ENCODE measurements around the gene KCNG1.

The KCNG1 gene

DNA sequence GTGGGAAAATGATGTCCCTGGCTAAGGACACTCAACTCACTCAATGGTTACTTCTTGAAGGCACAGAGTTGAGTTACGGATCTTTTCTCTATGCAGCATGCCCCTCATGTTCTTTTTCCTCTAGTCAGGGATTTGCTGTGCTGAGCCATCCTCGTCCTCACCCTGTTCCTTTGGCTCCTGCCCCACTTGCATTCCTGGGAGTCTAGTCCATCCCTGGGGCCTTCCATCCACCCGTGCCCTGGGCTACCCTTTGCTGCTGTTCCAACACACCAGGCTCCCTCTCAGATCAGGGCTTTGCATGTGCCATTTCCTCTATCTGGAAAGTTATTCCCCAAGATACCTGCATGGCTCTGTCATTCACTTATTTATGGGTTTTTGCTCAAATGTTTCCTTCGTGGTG, 13.3 kb upstream of the KCNG1 start:
- no peak for DNase-seq (ENCODE audit: low read depth in 3 of 3)

DNA sequence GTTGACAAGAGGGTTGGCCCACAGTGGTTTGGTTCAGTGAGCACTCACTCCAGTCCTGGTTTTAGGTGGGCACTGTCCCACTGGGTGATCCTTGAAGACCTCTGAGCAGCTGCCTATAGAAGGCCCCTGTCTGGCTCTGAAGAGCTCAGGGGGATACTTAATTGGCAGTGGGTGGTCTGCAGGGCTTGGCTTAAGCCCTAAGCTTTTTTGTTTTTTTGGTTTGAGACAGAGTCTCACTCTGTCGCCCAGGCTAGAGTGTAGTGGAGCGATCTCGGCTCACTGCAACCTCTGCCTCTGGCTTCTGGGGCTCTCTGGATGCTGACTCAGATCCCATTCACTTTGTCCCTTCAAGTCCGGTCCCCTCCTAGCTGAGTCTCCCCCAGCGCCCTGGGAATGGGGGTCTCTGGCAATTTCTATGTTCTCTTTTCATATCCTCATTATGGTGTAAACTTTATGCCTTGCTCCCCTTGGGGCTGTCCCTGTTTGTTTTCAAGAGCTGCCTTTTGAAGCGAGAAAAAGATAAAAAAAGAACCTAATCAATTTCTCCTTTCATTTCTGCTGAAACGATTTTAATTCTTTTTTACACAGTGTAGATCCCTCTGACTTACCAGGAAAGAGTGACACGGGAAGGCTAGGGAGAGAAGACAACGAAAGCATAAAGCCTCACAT, 12.2 kb upstream of the KCNG1 start:
- DNase-seq (ENCODE audit: low read depth in 3 of 3) = no peak

DNA sequence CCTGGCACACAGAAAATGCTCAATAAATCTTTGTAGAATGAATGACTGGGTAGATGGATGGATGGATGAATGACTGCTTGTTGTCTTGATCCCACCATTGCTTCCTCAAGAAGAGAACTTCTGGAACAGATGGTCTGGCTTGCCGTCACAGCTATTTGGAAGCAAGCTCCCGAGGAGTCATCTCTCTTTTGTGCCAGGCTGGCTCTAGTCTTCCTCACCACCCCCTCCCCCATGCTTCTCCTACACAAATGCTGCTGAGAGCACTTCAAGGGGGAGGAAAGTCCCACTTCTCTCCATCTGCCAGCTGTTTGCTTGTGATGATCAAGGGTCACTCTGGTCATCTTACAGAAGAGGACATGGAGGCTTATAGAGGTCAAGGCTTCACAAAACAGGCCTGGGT, 11.6 kb upstream of the KCNG1 start:
- DNase-seq (ENCODE audit: low read depth in 3 of 3) = no peak

DNA sequence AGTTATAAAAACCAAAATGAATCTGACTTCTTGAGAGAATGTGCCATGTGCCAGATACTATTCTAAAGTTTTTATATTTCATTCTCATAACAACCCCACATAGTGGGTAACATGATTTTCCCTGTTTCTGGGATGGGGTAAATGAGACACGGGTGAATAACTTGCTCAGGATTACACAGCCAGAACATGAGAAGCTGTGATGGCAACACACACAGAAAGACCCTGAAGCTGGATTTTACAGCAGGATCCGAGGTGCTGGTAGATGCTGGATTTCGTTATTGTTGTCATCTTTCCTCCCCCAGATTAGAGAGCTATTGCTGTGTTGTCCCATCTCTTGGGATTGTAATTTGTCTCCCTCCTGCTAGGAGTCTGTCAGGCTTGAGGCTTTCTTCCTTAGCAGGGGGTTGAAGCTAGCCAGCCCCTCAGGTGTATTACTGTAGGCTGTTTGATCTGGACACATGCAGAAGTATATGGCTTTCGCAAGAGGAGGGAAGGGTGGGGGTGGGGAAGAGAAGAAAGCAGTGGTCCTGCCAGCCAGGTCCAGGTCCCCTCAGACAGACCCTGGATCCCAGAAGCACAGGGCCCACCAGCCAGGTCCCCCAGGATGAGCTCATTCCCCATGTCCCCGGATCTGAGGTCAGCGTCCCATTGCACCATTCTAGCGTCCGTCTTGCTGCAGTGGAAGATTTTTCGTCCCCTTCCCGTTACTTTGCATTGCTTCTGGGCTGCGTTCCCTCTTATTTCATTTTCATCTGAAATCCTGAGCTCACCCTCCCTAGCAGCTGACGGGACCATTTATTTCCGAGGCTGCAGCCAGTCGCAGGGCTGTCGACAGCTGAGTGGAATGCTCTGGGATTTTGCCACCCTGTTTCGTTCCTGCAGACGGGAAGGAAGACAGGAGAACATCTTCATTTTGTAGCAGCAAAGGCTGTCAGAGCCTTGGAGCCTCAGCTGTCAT, 7.3 kb upstream of the KCNG1 start:
- DNase-seq (ENCODE audit: low read depth in 3 of 3) = no peak

DNA sequence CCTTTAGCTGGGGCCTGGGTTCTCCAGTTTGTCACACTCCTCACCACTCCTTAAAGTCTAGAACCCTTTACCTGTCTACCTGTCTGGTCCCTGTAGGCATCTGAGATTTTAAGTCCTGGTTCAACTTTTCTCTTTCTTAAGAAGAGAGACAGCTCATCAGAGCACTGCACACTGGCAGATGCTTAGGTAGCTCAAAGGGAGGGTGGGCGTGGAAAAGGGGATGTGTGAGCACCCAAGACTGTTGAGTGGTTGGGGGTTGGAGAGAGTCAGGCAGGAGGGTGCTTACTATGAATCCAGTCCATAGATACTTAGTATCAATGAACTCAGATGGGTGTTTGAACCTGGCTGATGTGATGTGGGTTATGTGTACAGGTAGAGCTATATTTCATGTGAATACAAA, 6.6 kb upstream of the KCNG1 start:
- no peak for DNase-seq (ENCODE audit: low read depth in 3 of 3)

DNA sequence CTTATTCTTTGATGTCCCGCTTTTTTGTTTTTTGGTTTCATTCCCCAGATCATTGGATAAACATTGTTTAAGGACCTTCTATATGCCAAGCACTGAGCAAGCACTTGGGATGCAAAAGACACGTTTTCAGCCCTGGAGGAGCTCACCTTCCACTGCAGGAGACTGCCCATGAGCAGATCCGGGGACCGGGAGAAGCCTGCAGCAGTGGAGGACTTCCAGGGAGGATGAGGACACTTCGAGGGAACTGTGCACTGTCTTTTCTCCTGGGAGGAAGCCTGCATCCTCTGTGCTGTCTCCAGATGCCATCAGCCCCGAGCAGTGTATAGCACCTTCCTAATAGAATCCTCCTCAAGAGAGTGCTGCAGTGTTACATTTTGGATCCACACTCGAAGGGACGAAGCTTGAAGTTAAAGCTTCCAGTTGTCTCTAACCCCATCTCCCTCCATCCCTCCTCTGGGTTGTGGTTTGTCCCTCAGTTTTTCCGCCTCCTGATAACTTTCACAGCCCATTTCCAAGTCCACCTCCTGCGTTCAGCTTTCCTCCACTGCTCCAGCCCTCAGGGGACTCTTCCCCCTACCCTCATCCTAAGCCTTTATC, 5.8 kb upstream of the KCNG1 start:
- no peak for DNase-seq (ENCODE audit: low read depth in 3 of 3)

DNA sequence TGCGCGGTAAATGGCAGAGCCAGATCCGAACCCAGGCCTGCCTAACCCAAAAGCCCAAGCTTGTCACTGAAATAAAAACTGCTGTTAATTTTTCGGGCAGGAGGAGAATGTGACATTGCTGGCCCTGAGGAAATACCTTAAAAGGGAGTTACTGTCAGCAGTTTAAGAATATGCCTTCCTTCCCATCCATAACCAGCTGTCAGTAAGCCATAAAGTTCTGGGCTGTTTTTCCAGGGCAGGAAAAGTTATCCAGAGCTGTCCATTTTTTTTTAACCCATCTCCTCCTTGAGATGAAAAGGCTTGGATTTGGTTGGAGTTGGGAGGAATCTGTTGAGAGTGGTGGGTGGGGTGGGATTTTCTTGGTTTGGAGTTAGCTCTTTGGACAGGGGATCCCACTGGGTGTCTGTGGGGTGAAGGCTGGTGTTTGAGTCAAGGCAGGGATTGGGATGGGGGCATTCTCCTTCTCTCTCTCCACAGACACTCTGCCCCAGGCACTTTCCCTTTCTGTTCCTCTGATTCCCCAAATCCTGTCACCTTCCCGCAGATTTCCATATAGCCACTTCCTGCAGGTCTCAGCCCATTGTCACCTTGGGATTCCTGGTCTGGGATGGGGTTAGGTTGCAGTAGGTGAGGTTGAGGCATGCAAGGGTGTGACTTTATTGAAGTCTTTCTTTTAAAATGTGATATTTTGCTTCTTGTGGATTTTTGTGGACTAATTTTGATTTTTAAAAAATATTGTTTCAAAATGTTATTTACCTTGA, 4.3 kb upstream of the KCNG1 start:
- no peak for DNase-seq (ENCODE audit: low read depth in 3 of 3)

DNA sequence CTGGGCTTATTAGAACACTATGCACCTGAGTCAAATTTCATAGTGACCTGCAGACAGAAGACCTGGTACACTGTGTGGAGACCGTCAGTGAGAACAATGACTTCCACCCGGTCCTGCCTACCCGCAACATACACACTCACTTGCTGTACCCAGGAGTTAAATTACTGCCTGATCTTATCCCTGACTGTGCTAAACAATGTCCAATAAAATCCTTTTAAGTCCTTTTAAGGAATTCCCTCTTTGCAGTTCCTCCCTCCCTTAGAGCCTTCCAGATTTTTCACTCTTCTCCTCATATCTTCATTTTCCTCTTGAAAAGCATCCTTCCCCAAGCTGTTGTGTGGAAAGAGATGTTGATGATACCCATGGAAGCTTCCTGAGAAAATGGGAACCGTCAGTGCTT, 3.4 kb upstream of the KCNG1 start:
- no peak for DNase-seq (ENCODE audit: low read depth in 3 of 3)

DNA sequence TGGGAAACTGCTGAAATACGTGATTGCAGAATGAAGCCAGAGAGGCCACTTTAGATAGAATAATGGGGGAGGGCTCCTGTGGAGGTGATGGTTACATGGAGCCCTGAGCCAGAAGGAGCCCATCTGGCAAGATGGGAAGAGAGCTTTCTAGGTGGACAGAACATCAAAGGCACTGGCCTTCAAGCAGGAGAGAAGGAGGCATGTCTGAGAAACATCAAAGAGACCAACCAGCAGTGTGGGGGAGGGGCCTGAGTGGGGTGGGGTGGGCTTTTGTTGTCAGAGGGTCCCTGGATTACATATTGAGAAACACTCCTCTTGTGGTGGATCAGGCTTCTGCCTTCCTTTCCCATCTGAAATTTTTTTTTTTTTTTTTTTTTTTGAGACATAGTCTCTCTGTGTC, 1.9 kb upstream of the KCNG1 start:
- DNase-seq (ENCODE audit: low read depth in 3 of 3) = no peak

DNA sequence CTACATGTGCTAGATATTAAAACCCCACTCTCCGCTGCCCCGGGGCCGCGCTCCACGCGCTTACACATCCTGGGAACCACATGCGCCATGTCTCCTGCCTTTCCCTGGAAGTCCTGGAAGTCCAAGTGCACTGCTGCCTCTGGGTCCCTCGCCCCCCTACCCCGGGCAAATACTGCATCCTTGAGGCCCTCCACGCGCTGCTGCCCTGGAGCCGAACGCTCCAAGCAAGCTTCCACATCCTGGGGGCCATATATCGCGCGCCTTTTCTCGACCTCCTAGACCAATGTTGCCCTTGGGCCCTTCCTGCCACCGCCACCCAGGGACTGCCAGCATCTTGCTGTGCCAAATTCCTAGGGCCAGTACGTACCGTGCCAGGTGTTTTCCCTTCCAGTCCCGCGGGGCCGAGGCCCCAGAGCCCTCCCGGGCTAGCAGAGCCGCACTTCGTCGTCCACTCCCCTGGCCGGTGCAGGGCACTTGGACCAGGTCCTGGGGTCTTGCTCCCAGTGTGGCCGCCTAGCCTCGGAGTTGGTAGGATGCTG, 779 bp upstream of the KCNG1 start:
- DNase-seq (ENCODE audit: low read depth in 3 of 3) = no peak

DNA sequence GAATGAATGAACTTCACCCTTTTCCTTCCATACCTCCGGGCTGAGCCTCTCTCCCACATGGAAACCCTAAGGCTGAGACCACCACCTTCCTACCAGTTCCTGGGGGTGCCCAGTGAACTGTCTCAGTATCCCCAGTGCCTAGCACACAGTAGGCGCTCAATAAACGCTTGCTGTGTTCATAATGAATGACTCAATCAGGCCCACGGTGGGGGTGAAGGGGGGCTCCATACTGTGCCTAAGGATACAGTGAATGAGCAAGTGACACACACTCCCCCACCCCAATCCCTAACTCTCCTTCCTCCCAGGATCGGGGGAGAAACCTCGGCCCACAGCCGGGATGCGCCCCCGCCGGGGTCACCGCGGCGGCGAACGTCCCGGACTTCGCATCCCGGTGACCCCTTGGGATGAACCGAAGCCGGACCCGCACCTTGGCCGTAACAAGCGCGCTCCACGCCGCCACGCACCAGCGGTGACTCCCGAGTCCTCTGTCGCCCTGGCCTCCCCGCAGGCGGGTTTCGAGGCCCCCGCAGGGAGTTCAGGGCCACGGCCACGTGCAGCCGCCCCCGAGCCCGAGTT, 592 bp downstream of the KCNG1 start:
- no peak for DNase-seq (ENCODE audit: low read depth in 3 of 3)

DNA sequence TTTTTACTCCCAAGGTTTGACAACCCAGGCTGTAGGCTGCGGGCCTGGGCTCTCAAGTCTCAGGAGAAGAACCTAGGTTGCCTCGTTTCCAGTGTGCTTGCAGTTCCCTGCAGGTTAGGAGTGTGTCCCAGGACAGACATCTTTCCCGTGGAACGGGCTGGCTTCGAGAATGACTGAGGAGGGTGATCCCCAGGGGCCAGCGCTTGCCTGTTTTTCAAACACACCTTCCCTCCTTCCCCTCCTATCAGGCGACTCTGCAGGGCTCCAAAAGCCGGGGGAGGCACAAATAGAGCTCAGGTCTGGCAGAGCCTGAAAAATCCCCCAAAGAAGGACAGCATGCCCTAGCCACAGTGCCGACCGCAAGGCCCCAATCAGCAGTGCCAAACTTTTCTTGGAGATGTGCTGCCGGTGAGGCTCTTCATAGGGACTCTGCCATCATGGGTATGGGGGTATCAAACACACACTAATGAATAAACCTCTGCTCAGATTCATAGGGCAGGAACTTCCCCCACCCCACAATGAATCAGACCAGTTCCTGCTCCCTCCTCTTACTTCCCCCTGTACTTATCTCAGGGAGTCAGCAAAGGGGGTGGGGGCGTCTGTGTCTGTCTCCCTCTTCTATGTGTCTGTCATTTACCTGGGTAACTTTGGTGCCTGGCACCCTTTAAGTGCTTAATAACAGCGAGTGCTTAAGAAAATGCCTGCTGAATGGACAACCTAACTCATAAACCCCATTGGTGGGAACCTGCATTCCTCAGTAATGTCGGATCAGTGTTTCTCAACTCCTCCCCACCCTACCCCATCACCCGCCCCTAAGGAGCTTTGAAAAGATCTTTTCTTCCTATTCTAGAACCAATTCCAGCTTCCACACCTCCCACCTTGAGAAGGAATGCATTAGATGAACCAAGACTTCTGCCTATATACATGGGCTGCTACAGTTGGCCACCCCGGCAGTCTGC, 1.6 kb downstream of the KCNG1 start:
- DNase-seq (ENCODE audit: low read depth in 3 of 3) = no peak

DNA sequence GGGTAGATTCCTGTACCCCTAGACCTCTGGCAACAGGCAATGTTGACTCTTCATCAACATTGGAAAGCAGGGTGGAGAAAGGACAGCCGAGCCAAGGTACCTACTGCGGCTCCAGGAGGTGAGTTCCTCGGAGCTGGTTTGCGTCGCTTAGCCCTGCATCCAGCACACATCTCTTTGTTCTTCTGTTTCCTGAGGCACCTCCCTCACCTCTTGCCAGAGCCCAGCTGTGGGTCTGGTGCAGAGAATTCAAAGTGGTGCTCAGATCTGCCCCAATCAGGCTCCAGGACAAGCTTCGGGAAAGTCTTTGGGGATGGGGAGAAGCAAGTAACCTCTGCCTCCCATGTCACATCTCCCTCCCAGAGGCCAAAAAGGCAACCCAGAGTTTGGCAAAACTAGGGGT, 2.2 kb downstream of the KCNG1 start:
- DNase-seq (ENCODE audit: low read depth in 3 of 3) = no peak

DNA sequence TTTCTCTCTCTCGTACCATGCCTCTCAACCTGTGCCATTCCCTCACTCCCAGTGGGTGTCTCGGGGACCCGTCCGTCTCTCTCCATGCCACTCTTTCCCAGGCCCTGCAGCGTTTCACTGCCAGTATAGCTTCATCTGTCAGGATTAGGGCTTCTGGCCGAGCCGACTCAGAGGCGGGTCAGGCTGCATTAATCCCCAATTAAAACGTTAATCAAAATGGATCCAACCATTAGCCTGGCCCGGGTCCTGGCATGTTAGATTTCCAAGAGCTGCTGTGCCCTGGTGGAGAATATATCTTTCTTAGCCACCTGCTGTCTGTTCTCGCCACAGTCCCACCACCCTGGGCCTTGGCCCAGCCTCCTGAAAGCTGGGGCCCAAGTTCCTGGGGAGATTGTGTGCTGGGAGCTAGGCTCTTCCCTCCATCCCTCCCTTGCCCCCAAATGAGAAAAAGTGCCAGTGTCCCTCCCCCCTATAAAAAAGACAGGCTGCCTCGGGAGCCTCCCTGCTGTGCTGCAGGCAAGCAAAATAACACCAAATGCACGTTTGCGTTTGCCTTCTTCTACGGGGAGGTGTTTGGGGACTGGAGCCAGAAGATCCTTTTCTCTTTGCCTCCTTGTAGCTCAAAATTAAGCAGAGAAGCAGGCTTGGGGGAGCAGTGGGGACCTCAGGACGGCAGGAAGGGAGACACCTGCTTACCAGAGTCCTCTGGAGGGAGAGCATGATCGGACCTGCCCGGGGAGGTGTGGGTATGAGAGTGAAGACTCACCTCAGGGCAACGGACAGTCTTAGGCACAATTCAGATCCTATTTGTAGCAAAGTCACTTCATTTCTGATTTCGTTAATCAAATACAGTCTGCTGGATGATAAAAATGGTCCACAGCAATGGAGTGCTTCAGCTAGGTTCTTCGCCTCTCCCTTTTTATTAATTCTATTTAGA, 3.0 kb downstream of the KCNG1 start:
- no peak for DNase-seq (ENCODE audit: low read depth in 3 of 3)

DNA sequence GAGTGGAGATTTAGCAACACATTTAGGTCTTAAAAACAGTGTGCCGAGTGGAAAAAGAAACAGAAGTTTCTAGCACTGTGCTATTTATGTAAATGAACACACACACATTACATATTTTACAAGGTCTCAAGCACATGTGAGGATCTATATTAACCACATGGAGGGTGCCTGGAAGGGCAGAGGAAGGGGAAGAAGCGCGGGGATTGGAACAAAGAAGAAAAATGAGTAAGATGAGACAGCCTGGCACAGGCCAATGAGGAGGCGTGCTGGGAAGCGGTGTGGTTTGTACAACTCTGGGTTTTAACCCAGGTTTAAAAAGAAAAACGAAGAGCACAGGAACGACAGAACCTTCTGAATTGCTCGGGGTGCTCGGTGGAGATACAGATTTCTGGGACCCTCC, 5.7 kb downstream of the KCNG1 start:
- no peak for DNase-seq (ENCODE audit: low read depth in 3 of 3)

DNA sequence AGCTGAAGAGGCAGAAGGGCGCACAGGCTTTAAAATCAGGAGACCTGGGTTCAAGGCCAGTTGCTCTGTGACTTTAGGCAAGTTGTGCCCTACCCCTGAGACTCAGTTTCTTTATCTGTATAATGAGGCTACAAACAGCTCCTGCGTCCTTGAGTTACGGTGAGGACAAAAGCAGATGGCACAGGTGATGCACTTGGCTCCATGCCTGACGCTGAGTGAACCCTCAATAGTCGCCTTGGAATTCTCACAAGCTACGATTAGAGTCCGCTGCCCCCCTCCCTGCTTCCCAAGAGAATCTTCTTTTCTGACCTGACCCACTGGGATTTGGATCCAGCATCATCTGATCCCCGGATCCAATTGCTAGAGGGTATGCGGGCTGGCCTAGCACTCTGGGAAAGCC, 6.4 kb downstream of the KCNG1 start:
- no peak for DNase-seq (ENCODE audit: low read depth in 3 of 3)

DNA sequence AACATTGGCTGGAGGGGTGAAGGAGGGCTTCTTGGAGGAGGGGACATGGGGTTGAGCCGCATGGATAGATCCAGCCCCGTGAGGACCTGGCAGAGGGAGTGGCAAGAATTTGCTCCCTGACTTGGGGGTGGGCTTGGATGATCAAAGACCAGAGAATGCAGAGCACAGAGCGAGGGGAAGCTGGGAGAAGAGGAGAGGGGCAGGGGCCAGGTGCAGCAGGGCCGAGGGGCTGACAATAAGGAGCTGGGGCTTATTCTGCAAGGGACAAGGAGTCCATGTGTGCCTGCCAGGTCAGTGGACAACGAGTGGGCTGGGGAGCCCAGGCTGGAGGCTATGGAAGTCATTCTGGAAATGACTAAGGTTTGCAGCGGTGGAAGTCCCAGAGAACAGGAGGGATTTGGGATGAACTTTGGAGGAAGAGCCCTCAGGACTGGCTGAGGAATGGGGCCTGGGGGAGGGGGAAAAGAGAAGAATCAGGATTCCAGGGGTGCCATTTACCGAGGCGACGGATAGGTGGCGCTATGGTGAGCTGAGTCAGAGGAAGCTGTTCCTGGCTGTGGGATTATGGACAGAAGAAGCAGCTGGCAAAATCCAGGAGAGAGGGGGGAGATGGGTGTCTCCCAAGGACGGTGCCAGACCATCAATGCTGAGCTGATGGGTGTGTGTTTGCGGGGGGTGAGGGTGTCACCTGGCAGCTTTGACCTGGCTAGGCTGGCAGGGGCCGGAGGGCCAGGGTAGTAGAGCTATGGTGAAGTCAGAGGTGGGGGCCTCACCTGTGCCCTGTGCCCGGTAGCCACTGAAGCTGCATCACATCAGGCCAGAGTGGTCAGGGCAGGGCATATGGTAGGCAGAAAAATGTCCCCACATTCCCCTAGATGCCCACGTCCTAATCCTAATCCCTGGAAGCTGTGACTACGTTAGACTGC, 7.8 kb downstream of the KCNG1 start:
- peak in 1 of 3 experiments; percentile 31 for DNase-seq (ENCODE audit: low read depth in 3 of 3)

Measured in stimulated activated CD4-positive, alpha-beta T cell treated with anti-CD3 and anti-CD28 coated beads, TNF-alpha, amount 100 ng/mL, for 24 hours (primary cell).